ENCODE measurements around the gene MSH3.
"Not testable (repeated sequence)": the region's sequence is repeated elsewhere in the genome, so short reads cannot be mapped to it uniquely, and the experiment has no call there.

Gene MSH3

DNA sequence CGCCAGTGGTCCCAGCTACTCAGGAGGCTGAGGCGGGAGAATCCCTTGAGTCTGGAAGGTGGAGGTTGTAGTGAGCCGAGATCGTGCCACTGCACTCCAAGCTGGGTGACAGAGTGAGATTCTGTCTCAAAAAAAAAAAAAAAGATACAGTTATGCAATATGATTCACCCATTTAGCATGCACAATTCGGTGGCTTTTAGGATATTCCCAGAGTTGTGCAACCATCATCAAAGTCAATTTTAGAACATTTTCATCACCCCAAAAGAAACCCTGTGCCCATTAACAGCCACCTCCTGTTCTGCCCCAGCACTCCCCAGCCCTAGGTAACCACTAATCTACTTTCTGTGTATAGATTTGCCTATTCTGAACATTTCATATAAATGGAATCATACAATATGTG, 4.7 kb downstream of the MSH3 start:
- no peak for DNase-seq

GRCh38 chr5:80660661-80661060, 6.2 kb downstream of the MSH3 start:
- not testable (repeated sequence) for DNase-seq

GRCh38 chr5:80662108-80662507, 7.7 kb downstream of the MSH3 start:
- DNase-seq, result no peak

GRCh38 chr5:80665057-80665456, 10.6 kb downstream of the MSH3 start:
- DNase-seq, result no peak

- no peak for DNase-seq
These were observed 12.9 kb downstream of the MSH3 start for GRCh38 chr5:80667384-80667783.

DNA sequence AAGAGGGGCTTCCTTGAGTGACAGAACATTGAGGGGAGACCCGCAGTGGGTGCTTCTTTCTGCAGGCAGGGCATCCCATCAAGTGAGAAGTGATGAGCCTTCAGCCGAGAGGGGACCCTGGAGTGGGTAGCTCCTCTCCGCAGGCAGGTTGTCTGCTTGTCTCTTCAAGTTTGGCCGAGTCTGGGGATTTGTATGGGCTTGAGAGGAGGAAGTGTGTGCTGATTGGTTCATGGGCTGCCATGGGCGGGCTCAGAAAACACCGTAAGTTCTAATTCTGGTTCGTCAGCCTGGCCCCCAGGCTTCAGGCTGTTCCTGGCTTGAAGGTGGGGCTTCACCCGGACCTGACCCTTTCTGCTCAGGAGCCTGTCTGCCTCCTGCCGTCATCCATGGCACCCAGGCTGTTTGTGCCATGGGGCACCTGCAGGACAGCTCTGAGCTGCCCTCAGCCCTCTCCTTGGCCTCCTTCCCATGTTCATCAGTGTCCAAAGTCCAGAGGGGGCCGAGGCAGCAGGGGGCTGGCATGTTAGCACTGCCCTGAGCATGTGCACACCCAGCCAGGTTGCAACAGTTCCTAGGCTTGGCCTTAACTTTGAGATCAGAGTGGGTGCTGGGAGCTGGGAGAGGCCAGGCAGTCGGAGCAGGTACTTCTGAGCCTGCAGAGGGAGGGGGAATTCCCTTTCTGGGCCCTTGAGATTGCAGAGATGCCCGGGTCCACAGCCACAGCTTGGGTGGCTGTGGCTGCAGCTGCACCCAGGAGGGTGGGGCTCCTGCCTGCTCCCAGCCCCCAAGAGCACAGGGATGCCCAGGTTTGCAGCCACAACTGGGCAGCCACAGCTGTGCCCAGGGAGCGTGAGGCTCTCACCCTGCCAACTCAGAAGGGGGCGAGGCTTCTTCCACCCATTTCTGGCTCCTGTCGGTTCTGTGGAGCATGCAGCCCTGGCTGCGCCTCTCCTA, 13.8 kb downstream of the MSH3 start:
- DNase-seq, result no peak

GRCh38 chr5:80672140-80672736, 17.8 kb downstream of the MSH3 start:
- peak; percentile 81 for DNase-seq

- DNase-seq, result no peak
These were observed 22.3 kb downstream of the MSH3 start for GRCh38 chr5:80676706-80677105.

- peak; percentile 59 for DNase-seq
These were observed 32.3 kb downstream of the MSH3 start for GRCh38 chr5:80686757-80687156.

DNA sequence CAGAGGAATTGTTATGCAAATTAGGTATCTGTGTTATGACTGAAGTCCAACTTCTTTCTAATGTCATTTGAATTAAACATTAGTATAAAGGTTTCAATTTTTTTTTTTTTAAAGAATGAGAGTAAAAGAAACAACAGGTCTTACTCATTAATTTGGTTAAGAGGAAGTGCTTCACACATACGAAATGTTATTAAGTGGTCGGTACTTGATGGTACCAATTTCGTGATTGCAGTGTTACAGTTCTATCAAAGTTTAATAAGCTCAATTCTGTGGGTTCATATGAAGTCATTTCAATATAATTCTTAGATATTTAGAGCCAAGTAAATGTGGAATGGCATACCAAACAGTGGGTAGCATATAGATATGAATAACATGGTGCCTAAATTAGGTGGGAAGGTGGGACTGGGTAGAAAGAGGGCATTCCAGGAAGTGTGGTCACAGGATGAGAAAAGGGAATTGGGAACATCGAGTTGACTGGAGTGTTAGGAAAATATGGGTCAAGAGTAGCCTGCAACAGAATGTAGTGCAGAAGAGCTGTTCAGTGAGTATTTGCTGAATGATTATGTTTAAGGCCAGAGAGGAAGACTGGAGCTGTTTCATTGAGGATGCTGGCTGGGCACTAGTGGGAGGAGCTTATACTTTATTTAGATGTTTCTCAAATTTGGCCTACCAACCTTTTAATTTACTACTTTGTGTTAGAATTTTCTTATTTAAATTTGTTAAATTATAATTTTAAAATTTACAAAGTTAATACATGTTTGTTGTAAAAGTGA, 34.4 kb downstream of the MSH3 start:
- DNase-seq, result no peak

DNA sequence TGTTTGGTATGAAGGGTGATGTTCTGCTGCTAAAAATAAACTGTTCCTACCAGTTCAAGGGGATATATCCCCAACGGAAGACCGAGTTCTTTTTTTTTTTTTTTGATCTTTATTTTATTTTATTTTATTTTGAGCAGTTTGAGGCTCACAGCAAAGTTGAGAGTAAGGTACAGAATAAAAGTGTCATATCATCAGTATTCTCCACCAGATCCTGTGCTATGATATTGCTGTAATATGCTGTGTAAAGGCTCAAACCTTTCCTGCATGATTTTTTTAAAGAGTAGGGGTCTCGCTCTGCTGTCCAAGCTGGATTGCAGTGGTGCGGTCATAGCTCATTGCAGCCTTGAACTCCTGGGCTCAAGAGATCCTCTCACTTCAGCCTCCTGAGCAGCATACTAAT, 35.2 kb downstream of the MSH3 start:
- no peak for DNase-seq

GRCh38 chr5:80695666-80696065, 41.2 kb downstream of the MSH3 start:
- DNase-seq, result no peak

DNA sequence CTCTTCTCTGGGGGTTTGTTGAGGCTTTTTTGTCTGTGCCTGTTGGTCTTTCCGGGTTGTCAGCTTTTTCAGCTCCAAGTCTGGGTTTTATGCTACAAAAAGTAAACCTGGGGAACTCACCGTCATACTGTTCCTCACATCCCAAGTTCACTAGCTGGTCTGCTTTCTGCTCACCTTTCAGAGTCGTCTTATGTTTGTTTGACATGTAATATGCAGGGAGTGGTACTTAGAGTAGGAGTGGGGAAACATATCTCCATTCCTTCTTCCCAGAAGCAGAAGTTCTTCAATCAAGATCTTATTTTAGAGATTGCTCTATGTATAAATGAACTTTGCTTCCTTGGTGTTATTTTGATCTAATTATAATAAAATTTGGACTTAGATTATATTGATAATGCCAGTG, 42.0 kb downstream of the MSH3 start:
- DNase-seq, result no peak

- DNase-seq, result no peak
These were observed 42.6 kb downstream of the MSH3 start for GRCh38 chr5:80697100-80697499.

GRCh38 chr5:80698369-80698768, 43.9 kb downstream of the MSH3 start:
- no peak for DNase-seq

GRCh38 chr5:80701597-80701996, 47.1 kb downstream of the MSH3 start:
- DNase-seq, result peak; percentile 66

DNA sequence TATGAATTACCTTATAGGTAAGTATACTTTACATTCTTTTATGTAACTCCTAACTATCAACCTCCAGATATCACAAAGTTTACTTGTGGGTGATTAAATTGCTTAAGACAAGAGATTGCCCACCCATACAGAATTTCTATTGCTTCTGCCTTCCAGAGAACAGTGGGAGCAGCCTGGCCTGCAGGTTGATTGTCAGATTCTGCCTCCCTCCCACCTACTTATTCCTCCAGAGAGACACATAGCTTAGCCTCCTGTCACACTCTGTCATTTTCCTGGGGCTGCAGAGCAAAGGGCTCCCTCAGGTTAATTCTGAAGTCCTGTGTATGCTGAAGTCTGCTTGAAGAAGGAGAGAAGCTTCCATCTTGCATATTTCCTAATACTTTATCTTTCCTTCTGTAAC, 48.8 kb downstream of the MSH3 start:
- DNase-seq, result no peak

- DNase-seq, result no peak
These were observed 49.3 kb downstream of the MSH3 start for GRCh38 chr5:80703747-80704146.

GRCh38 chr5:80704221-80704620, 49.8 kb downstream of the MSH3 start:
- DNase-seq, result no peak

GRCh38 chr5:80705216-80705769, 50.8 kb downstream of the MSH3 start:
- DNase-seq, result no peak

GRCh38 chr5:80705801-80706200, 51.3 kb downstream of the MSH3 start:
- DNase-seq, result no peak

DNA sequence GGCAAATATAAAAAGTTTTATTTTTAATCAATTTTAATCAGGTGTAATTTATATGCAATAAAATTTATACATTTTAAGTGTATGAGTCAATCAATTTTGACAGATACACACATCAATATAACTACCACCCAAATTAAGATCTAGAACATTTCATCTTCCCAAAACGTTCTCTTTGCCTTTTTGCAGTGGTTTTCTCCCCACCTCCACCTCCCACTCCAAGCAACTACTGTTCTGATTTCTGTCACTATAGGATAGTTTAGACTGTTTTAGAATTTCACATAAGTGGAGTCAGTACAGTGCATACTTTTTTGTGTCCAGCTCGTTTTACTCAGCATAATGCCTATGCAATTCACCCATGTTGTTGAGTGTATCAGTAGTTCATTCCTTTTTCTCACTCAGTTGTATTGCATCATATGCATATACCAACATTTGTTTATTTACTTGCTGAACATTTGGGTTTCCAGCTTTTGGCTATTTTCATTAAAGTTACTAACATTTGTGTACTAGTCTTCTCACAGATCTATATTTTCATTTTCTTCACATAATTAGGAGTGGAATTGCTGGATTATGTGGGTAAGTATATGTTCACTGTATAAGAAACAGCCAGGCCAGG, 52.5 kb downstream of the MSH3 start:
- DNase-seq, result no peak

DNA sequence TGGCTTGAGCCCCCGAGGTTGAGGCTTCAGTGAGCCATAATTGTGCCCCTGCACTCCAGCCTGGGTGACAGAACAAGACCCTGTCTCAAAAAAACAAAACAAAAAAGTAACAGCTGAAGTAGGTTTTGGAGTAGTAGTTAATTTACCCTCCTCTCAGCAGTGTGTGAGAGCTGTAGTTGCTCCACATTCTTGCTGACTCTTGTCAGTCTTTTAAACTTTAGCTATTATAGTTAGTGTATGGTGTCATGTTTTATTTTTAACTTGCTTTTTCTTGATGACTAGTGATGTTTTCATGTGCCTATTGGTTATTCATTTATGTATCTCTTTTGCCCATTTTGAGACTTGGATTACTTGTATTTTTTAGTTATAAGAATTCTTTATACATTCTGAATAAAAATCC, 53.2 kb downstream of the MSH3 start:
- DNase-seq, result no peak

Data from OCI-M1 (cell line).